HepG2 (cell line): ENCODE measurements around the gene FRMD4A. TPM values are rescaled to one million over a fixed set of nuclear protein-coding genes. Genes with fewer than 3 reads are reported as not detected.

ENCODE experiments used
- ATAC-seq: fragments of 200-7000 bp; cut with Tn5 transposase; 3 replicates; pipeline ENCODE4 v1.9.1; 2020; ENCODE audit warnings: mild to moderate bottlenecking, moderate library complexity
- BruUV-seq: library from RNA; stranded (reverse); fragments of 400-500 nt; replicated peaks from 2 replicates; lab custom pipeline; 2021; lab: Mats Ljungman, UMichigan
- CTCF ChIA-PET: fragments of 300-600 bp; formaldehyde crosslinking; extraction: SDS; loops from one replicate; lab custom pipeline; 2021; ENCODE audit warnings: low total read pairs, inconsistent platforms, low intra/inter-chr PET ratio; lab: Yijun Ruan, JAX
- POLR2A ChIA-PET: fragments of 350-600 bp; sonication (Branson Sonifier 250); formaldehyde crosslinking; loops from one replicate; lab custom pipeline; 2020; ENCODE audit warnings: antibody characterized with exemption, inconsistent platforms; lab: Yijun Ruan, JAX
- DNase-seq: peaks from one replicate; pipeline ENCODE4 v3.0.0-alpha.2; 2015; ENCODE audit warnings: low spot score
- FAIRE-seq: peaks from 3 replicates; lab custom pipeline; 2011; peaks lifted over from hg19 to GRCh38; lab: Jason Lieb, UNC
- H2AFZ ChIP-seq: one replicate; pipeline ENCODE4 v1.6.1; 2011; ENCODE audit warnings: low read length, inconsistent platforms
- H3K27ac ChIP-seq: fragments of 300-600 bp; 3 replicates; pipeline ENCODE4 v1.8.0; 2011; ENCODE audit warnings: mixed run types, mild to moderate bottlenecking, mixed read lengths, low read length, inconsistent platforms; ENCODE audit not compliant: insufficient read depth; ENCODE audit errors: extremely low read length
- H3K27me3 ChIP-seq, 2 experiments: fragments of 200-600 bp in 1 of 2; 2 replicates in 1 of 2; 3 replicates in 1 of 2; pipeline versions ENCODE4 v1.6.0 to v1.8.0; 2011; ENCODE audit warnings: low read length in 2 of 2, mild to moderate bottlenecking in 2 of 2, moderate library complexity in 2 of 2, inconsistent platforms in 1 of 2; ENCODE audit not compliant: insufficient read depth in 2 of 2, control insufficient read depth in 1 of 2
- H3K36me3 ChIP-seq, 2 experiments: fragments of 200-600 bp in 1 of 2; replicated peaks in 1 of 2; 2 replicates in 1 of 2; 3 replicates in 1 of 2; pipeline versions ENCODE4 v1.5.1 to v1.8.0; 2011; ENCODE audit warnings: low read length in 2 of 2, inconsistent platforms in 1 of 2; ENCODE audit not compliant: insufficient read depth in 2 of 2, control insufficient read depth in 1 of 2
- H3K4me1 ChIP-seq: 2 replicates; pipeline ENCODE4 v1.5.1; 2012; ENCODE audit warnings: low read length, inconsistent platforms; ENCODE audit not compliant: insufficient read depth
- H3K4me2 ChIP-seq: 2 replicates; pipeline ENCODE4 v1.6.0; 2011; ENCODE audit warnings: low read depth, low read length, inconsistent platforms
- H3K4me3 ChIP-seq, 3 experiments: fragments of 200-600 bp in 1 of 3; sonication (generic), shearing (Covaris generic) in 1 of 3; replicated peaks in 1 of 3; 2 replicates each; pipeline ENCODE4 v1.5.1; 2011 to 2016; ENCODE audit warnings: low read length in 3 of 3, inconsistent platforms in 2 of 3, low read depth in 2 of 3, mild to moderate bottlenecking in 2 of 3, control low read depth in 1 of 3, mixed read lengths in 1 of 3; ENCODE audit not compliant: insufficient read depth in 1 of 3
- H3K79me2 ChIP-seq: one replicate; pipeline ENCODE4 v1.6.1; 2011; ENCODE audit warnings: low read length, inconsistent platforms; ENCODE audit not compliant: insufficient read depth
- H3K9ac ChIP-seq: 2 replicates; pipeline ENCODE4 v1.6.0; 2011; ENCODE audit warnings: mild to moderate bottlenecking, low read depth, low read length, inconsistent platforms; ENCODE audit not compliant: insufficient read depth
- H3K9me3 ChIP-seq: 2 replicates; pipeline ENCODE4 v1.5.1; 2012; ENCODE audit warnings: mild to moderate bottlenecking, low read length
- H4K20me1 ChIP-seq: 2 replicates; pipeline ENCODE4 v1.6.0; 2011; ENCODE audit warnings: inconsistent platforms, mild to moderate bottlenecking, low read length, moderate library complexity; ENCODE audit not compliant: insufficient read depth
- HMGXB3 ChIP-seq: sonication (generic); formaldehyde crosslinking; IDR thresholded peaks from 2 replicates; pipeline ENCODE4 v1.4.0; 2020; ENCODE audit warnings: missing genetic modification reagents, borderline replicate concordance
- HNRNPK ChIP-seq: fragments of 200-400 bp; formaldehyde crosslinking; IDR thresholded peaks from 2 replicates; pipeline ENCODE4 v1.6.1; 2018; ENCODE audit warnings: low read length, low read depth, moderate library complexity, mild to moderate bottlenecking; ENCODE audit not compliant: poor library complexity, severe bottlenecking
- POLR2AphosphoS5 ChIP-seq: IDR thresholded peaks from 2 replicates; pipeline ENCODE4 v1.6.1; 2012; ENCODE audit warnings: low read depth, low read length
- TOPORS ChIP-seq: sonication (generic); formaldehyde crosslinking; IDR thresholded peaks from 2 replicates; pipeline ENCODE4 v1.8.0; 2023; ENCODE audit warnings: mild to moderate bottlenecking, missing genetic modification reagents
- TRIM24 ChIP-seq: sonication (generic); formaldehyde crosslinking; IDR thresholded peaks from 2 replicates; pipeline ENCODE4 v1.8.0; 2022; ENCODE audit warnings: mild to moderate bottlenecking, missing genetic modification reagents
- ZBTB43 ChIP-seq: sonication (generic); formaldehyde crosslinking; conservative IDR thresholded peaks from 2 replicates; pipeline ENCODE4 v1.4.0; 2020; ENCODE audit warnings: missing genetic modification reagents
- ZNF329 ChIP-seq: sonication (generic); formaldehyde crosslinking; IDR thresholded peaks from 2 replicates; pipeline ENCODE4 v1.9.0; 2021; ENCODE audit warnings: low read depth, mild to moderate bottlenecking, missing genetic modification reagents
- ZNF383 ChIP-seq: sonication (generic); formaldehyde crosslinking; IDR thresholded peaks from 2 replicates; pipeline ENCODE4 v1.4.0; 2020; ENCODE audit warnings: missing genetic modification reagents, mild to moderate bottlenecking, borderline replicate concordance
- ZNF747 ChIP-seq: sonication (generic); formaldehyde crosslinking; IDR thresholded peaks from 2 replicates; pipeline ENCODE4 v1.8.1; 2023; ENCODE audit warnings: missing genetic modification reagents, mild to moderate bottlenecking, borderline replicate concordance
- WGBS: methylation state at CpG from one replicate; pipeline ENCODE4 v1.1.6; 2017; ENCODE audit warnings: low lambda C conversion rate; 5-methylcytosine and 5-hydroxymethylcytosine counted together
- in situ Hi-C: cut with HindIII; loops from 2 replicates; pipeline ENCODE4 v1.10.0; 2017; ENCODE audit warnings: low pct_unique_long_range_greater_than_20kb; ENCODE audit not compliant: extremely low pct_ligation_motif_present
- intact Hi-C: fragments of 100-400 bp; cut with micrococcal nuclease; formaldehyde crosslinking; loops from one replicate; pipeline ENCODE4 v1.10.0; 2022; ENCODE audit not compliant: unreplicated experiment
- polyA plus RNA-seq, 8 experiments: library from polyadenylated mRNA; depleted of rRNA in 3 of 8; stranded (reverse) in 7 of 8; unstranded in 1 of 8; fragments of >200 nt; fragmentation: Illumina TruSeq in 4 of 8; extraction: Trizol in 4 of 8; gene quantifications; 2 replicates each; pipeline versions ENCODE4 v1.2.1 to v1.2.3, GENCODE V29; 2011 to 2016; ENCODE audit warnings: low read depth in 4 of 8, missing spikeins in 1 of 8, mixed read lengths in 1 of 8; ENCODE audit not compliant: insufficient read depth in 1 of 8
- total RNA-seq, 5 experiments: library from RNA; depleted of rRNA; stranded (reverse); fragments of >200 nt; fragmentation: Illumina TruSeq; extraction: Trizol; gene quantifications; 2 replicates each; pipeline ENCODE4 v1.2.3, GENCODE V29; 2016; ENCODE audit warnings: low read depth in 1 of 5

FRMD4A gene
- total and polyA plus RNA-seq, 2 of the 13 experiments (the other 11 are each of a cell fraction or from before 2014, with no cell fraction given), result 0.09 to 0.26 TPM

GRCh38 chr10:14086596-14086995, 244.1 kb downstream of the FRMD4A start (continued):
- TF ChIP-seq ZNF747 (CRISPR knock-in tag) (no peak), ZNF329 (no peak)
- TF ChIP-seq, all 625 proteins: peak for 0

- FAIRE-seq (no peak), DNase-seq (no peak), ATAC-seq (no peak)
- no peak overlapping the region for H3K27ac ChIP-seq
- H3K9me3 ChIP-seq, result no peaks in the 10 kb centered on the region
- ChIA-PET CTCF (no interaction called here), POLR2A (no interaction called here)
- H3K4me3 ChIP-seq, result no peak overlapping the region
- no peak for TF ChIP-seq ZBTB43 (CRISPR knock-in tag)
- WGBS, result 28% methylated on average over 7 of the region's 7 CpGs
- intact Hi-C loops (no loop called here), in situ Hi-C loops (no loop called here)
- BruUV-seq, result no TSS peak
- no peaks in the 10 kb centered on the region for H3K4me1 ChIP-seq
- H3K9ac ChIP-seq, result no peak overlapping the region
- no peaks in the 10 kb centered on the region for H3K36me3 ChIP-seq
- no peak overlapping the region for H2AFZ ChIP-seq
- no peaks in the 10 kb centered on the region for H4K20me1 ChIP-seq
- no peak overlapping the region for H3K4me2 ChIP-seq
- peaks cover 0 to 25% of the 10 kb centered on the region in 2 experiments; a peak in 3 of 5 replicates for H3K27me3 ChIP-seq
- H3K79me2 ChIP-seq, result no peaks in the 10 kb centered on the region
Observed at GRCh38 chr10:14084875-14085274, 245.8 kb downstream of the FRMD4A start.

- ChIA-PET CTCF (no interaction called here), POLR2A (no interaction called here)
- WGBS, result 3% methylated on average over 4 of the region's 4 CpGs
- peaks cover 0 to 11% of the 10 kb centered on the region in 2 experiments; a peak in 1 of 5 replicates for H3K27me3 ChIP-seq
- no peaks in the 10 kb centered on the region for H3K4me1 ChIP-seq
- no peaks in the 10 kb centered on the region for H4K20me1 ChIP-seq
- ATAC-seq (no peak), FAIRE-seq (no peak), DNase-seq (no peak)
- H3K36me3 ChIP-seq, result no peaks in the 10 kb centered on the region
- no peak overlapping the region for H3K27ac ChIP-seq
- H3K4me2 ChIP-seq, result no peak overlapping the region
- H3K79me2 ChIP-seq, result no peaks in the 10 kb centered on the region
- intact Hi-C loops (no loop called here), in situ Hi-C loops (no loop called here)
- H3K9ac ChIP-seq, result no peak overlapping the region
- H2AFZ ChIP-seq, result no peak overlapping the region
- no peaks in the 10 kb centered on the region for H3K9me3 ChIP-seq
- H3K4me3 ChIP-seq, result no peak overlapping the region
- BruUV-seq, result no TSS peak
- TF ChIP-seq TOPORS (CRISPR knock-in tag), result no peak
- no peak for TF ChIP-seq ZNF383 (CRISPR knock-in tag)
- no peak for TF ChIP-seq POLR2AphosphoS5
- TF ChIP-seq TRIM24 (CRISPR knock-in tag), result no peak
- TF ChIP-seq HNRNPK, result no peak
- no peak for TF ChIP-seq HMGXB3
Observed at GRCh38 chr10:14080795-14081194, 249.9 kb downstream of the FRMD4A start.
